Measurements from ENCODE around the gene BBS1. TPM values are rescaled to one million over a fixed set of nuclear protein-coding genes. Genes with fewer than 3 reads are reported as not detected.
"Not testable (repeated sequence)": the region's sequence is repeated elsewhere in the genome, so short reads cannot be mapped to it uniquely, and the experiment has no call there.

Gene BBS1
- total RNA-seq: 10 to 100 TPM in 1 of 2 donors, 1 to 10 TPM in 1; 9.1 to 17.5 TPM

DNA sequence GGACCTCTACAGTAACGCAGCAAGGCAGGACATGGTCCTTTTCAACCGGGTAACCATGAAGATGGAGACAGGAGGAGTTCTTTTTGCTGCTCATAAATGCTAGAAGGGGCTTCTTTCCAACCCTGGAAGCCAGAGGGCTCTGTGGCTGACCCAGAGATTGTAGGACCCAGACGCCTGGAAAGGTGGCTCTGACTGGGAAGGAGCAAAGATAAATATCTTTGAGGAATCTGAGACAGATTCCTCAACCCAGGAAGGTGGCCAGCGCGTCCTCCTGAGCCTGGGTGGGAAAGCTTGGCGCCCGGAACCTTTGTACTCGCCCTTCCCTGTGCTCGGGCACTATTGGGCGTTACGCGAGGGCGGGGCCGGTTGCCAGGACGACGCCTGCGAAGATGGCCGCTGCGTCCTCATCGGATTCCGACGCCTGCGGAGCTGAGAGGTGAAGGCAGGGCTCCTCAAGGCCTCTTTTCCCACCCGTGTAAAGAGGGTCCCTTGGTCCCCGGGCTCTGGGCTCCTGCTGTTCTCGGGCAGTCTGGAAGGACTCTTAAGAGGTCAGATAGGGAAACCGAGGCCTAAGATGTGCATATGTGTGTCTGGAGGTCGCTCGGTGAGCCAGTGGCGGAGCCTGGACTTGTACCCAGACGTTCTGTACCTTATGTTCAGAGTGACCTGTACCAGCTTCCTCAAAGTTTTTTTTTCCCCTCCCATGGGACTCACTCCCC lies at the start of gene BBS1:
TSS of gene BBS1 (plus strand) at position 365 of the 719 bp plus-strand sequence. CDS start at position 390, 25 bp downstream.
- peaks cover 0 to 5% of the 10 kb centered on the region in 2 donors for H3K36me3 Mint-ChIP-seq

DNA sequence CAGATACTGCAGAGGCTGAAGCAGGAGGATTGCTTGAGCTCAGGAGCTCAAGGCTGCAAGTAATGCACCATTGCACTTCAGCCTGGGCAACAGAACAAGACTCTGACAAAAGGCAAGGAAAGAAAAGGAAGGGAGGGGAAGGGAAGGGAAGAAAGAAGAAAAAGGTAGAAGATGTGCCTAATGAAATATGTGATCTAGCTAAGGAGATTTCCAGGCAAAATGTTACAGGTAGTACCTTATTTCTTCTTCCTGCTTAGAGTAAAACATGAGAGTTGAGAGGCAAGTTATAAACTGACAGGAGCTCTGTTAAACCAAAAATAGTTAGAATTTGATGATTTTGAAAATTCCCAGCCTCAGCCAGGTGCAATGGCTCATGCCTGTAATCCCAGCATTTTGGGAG lies 48.4 kb upstream of the BBS1 start:
- DNase-seq (ENCODE audit: low spot score in 2 of 2) (no peak), ATAC-seq (no peak)
- Mint-ChIP-seq H3K9me3 (peaks cover 0 to 13% of the 10 kb centered on the region in 2 donors), H3K36me3 (peaks cover 0 to 4% of the 10 kb centered on the region in 2 donors), H3K27ac (peak overlapping the region in 1 of 2 donors; percentile 8)

More for the DNA sequence above, at the start of gene BBS1:
- Mint-ChIP-seq H3K9me3 (no peaks in the 10 kb centered on the region), H3K27ac (peak within 1 kb of the TSS; percentile 71 to 85)
- ATAC-seq (peak; percentile 97 to 99), DNase-seq (ENCODE audit: low spot score in 2 of 2) (peak; percentile 78 to 88)

DNA sequence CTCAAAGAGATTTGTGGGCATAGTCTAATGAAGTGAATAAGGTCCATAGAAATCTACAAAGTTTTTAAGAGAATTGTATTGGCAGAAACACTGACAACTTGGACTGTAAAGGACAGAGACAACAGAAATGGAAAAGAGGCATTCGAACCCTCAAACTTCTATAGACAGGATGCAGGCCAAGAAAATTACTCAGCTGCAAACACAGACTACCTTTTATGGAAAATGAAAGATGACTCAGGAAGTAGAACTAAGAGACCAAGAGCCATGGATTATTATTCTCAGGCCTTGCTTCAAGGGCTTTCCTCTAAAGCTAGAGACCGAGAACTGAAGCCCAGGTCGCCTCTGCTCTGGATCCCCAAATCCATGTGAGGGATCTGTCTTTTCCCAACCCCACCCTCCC lies 47.5 kb upstream of the BBS1 start:
- H3K9me3 Mint-ChIP-seq: peaks cover 0 to 13% of the 10 kb centered on the region in 2 donors
- H3K27ac Mint-ChIP-seq: peak overlapping the region; percentile 8 to 69
- ATAC-seq (no peak), DNase-seq (ENCODE audit: low spot score in 2 of 2) (no peak)
- H3K36me3 Mint-ChIP-seq: peaks cover 0 to 4% of the 10 kb centered on the region in 2 donors

DNA sequence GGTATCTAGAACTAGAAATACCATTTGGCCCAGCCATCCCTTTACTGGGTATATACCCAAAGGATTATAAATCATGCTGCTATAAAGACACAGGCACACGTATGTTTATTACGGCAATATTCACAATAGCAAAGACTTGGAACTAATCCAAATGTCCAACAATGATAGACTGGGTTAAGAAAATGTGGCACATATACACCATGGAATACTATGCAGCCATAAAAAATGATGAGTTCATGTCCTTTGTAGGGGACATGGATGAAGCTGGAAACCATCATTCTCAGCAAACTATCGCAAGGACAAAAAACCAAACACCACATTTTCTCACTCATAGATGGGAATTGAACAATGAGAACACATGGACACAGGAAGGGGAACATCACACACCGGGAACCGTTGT lies 46.3 kb upstream of the BBS1 start:
- not testable (repeated sequence) for DNase-seq (ENCODE audit: low spot score in 2 of 2); H3K27ac Mint-ChIP-seq; ATAC-seq; H3K36me3 Mint-ChIP-seq
- peaks cover 0 to 13% of the 10 kb centered on the region in 2 donors for H3K9me3 Mint-ChIP-seq

DNA sequence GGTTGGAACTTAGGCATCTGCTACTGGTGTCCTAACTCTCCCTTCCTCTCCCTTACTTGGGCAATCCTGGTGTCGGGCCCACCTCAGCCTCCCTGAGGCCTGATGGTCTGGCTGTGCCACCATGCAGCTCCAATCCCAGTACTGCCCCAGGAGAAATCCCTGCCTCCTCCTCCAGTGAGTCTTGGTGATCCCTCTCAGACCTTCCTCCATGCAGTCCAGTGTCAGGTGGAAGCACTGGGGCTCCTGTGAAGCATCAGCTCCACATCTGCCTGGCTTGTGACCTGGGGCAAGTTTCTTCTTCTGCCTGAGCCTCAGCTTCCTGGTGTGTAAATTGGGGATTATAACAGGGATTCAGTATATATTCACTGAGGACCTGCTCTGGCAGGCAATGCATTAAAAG lies 45.5 kb upstream of the BBS1 start:
- no peak for DNase-seq (ENCODE audit: low spot score in 2 of 2)
- ATAC-seq: no peak
- Mint-ChIP-seq H3K9me3 (peaks cover 0 to 13% of the 10 kb centered on the region in 2 donors), H3K36me3 (peaks cover 0 to 4% of the 10 kb centered on the region in 2 donors), H3K27ac (no peak overlapping the region)

DNA sequence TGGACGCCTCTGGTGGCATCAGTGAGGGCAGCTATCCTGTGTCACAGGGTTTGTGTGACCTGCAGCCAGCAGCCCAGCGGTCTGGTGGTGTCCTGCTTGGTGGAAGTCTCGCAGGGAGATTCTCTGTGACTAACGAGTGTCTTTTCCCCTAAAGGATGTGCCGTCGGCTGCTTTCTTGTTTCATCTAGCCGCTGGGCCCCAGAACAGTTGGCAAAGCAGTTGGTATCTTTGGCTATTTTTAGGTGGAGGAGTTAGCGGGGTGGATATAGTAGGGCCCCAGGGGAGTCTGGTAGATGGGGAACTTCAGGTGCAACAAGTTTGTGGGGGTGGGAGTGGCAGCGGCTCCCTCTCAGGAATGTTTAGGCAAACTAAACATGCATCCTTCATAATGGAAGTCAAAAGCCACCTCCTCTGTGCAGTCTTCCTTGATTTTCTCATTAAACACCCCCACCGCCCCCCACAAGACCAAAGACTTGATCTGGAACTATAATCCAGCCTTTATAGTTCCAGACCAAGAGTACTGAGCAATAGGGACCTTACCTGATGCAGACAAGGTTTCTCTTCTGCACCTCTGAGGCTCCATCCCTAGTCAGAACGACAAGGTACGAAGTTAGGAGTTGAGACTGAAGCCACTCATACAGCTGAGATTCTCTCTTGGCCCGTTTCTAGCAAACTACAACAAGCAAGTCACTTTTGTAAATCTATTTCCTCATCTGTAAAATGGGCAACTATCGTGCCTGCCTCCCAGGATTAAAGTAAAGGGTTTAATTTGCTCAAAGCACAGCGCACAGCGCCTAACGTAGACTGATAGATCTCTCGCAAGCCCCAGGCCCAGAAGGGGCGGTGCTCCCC lies 44.8 kb upstream of the BBS1 start:
- H3K9me3 Mint-ChIP-seq: peaks cover 0 to 13% of the 10 kb centered on the region in 2 donors
- H3K27ac Mint-ChIP-seq: peak overlapping the region; percentile 65 to 76
- ATAC-seq (no peak), DNase-seq (ENCODE audit: low spot score in 2 of 2) (no peak)
- peaks cover 0 to 4% of the 10 kb centered on the region in 2 donors for H3K36me3 Mint-ChIP-seq

DNA sequence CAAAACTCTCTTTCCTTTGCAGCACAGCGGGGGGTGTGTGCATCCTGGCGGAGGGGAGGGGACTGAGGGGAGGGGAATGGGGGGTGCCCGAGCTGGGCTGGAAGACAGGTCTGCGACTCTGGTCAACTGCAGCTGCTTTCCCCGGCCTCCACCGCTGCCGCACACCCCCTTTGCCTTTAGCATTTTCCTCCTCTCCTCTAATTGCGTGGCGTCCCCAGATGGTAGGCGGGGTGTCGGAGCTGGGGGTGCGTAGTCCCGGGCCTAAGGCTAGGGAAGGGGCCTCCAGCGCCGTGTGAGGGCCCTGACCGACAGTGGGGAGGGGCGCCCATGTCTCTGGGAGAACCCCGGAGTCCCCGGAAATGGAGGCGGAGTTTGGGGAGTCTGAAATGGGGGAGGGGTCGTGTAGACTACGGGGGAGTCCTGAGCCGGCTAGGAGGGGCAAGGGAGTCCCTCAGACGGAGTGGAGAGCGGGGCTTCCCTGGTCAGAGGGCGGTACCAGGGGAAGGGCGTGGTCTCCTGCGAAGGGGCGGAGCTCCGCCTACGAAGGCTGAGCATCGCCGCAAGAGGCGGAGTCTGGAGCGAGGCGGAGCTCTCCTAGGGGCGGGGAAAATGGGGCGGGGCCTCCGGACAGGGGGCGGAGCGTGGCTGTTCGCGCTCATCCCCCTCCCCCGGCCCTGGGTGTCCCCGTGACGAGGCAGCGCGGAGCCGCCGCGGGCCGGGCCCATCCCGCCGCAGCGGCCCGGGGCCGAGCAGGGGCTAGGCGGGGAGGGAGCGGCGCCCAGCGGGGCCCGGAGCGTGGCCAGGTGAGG lies 44.0 kb upstream of the BBS1 start, which contains the start of gene PELI3:
TSS of gene PELI3 (plus strand) at position 681 of the 809 bp plus-strand sequence. CDS start 1,224 bp downstream, outside the sequence.
- H3K36me3 Mint-ChIP-seq: peaks cover 0 to 4% of the 10 kb centered on the region in 2 donors
- ATAC-seq: peak; percentile 86 to 93

DNA sequence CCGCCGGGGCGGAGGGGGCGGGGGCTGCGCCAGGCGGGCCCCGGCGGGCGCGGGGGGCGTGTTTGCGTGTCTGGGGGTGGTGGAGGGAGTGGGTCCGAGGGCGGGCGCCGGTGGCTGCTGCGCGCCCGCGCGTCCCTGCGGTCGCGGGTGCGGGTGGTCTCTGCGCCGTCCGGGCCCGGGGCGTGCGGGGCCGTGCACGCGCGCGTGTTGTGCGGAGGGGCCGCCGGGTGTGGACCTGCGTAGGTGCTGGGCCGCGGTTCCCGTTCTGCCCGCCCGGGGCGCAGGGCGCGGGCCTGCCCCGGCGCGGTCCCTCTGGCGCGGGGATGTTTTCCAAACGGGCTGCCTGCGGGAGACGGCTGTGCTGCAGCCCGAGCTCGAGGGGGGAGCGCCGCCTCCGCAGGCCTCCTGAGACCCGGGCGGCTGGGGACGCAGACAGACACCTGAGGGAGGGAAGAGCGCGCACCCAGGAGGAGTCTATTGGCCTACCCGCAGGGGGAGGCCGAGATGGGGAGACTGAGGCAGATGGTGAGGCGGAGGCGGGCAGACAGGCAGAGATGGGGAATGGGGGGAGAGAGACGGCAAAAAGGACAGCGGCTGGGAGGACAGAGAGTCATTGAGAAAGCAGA lies 43.3 kb upstream of the BBS1 start:
- peaks cover 0 to 2% of the 10 kb centered on the region in 2 donors for H3K36me3 Mint-ChIP-seq
- peak; percentile 47 to 58 for ATAC-seq
- H3K27ac Mint-ChIP-seq: peak overlapping the region; percentile 82 to 93
- H3K9me3 Mint-ChIP-seq: peaks cover 0 to 13% of the 10 kb centered on the region in 2 donors
- DNase-seq (ENCODE audit: low spot score in 2 of 2): peak in 1 of 2 donors; percentile 57

More for the DNA sequence above, 44.0 kb upstream of the BBS1 start, which contains the start of gene PELI3:
- H3K27ac Mint-ChIP-seq: peak within 1 kb of the TSS; percentile 82 to 93
- DNase-seq (ENCODE audit: low spot score in 2 of 2): peak; percentile 91 to 95
- H3K9me3 Mint-ChIP-seq: peaks cover 0 to 13% of the 10 kb centered on the region in 2 donors

DNA sequence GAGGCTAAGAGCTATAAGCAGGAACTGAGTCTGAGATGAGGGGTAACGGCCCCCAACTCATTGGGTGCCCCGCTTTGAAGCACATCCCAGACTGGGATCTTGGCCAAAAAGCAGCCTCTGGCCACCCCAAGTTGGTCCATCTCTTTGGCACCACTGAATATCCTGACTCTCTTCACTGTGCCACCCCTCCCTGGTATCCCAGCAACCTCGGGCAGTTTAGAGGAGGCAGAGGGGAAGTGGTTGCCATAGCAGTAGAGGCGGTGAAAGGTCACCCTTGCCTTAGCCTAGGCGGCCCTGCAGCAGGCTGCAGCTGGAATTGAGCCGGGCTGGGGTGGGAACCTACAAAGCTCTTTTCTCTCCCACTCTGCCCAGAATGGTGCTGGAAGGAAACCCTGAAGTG lies 42.7 kb upstream of the BBS1 start:
- peak overlapping the region; percentile 82 to 93 for H3K27ac Mint-ChIP-seq
- H3K36me3 Mint-ChIP-seq: no peaks in the 10 kb centered on the region
- DNase-seq (ENCODE audit: low spot score in 2 of 2) (no peak), ATAC-seq (peak in 1 of 2 donors; percentile 41)
- H3K9me3 Mint-ChIP-seq: peaks cover 0 to 7% of the 10 kb centered on the region in 2 donors

DNA sequence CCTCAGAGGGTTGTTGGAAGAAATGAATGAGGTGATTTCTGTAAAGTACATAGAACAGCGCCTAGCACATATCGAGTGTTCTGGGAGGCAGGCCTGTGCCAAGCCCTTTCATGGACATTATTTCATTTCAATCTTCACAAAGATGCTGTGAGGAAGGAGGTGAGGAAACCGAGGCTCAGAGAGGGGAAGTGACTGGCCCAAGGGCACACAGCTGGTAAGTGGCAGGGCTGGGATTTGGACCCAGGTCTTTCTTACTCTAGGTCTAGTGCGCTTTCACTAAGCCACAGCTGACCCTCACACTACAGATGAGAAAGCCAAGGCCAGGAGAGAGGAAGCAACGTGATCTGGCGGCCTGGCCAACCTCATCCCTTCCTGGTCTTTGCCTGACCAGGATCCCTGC lies 41.7 kb upstream of the BBS1 start:
- ATAC-seq (no peak), DNase-seq (ENCODE audit: low spot score in 2 of 2) (no peak)
- no peaks in the 10 kb centered on the region for H3K36me3 Mint-ChIP-seq
- H3K27ac Mint-ChIP-seq: no peak overlapping the region
- no peaks in the 10 kb centered on the region for H3K9me3 Mint-ChIP-seq

DNA sequence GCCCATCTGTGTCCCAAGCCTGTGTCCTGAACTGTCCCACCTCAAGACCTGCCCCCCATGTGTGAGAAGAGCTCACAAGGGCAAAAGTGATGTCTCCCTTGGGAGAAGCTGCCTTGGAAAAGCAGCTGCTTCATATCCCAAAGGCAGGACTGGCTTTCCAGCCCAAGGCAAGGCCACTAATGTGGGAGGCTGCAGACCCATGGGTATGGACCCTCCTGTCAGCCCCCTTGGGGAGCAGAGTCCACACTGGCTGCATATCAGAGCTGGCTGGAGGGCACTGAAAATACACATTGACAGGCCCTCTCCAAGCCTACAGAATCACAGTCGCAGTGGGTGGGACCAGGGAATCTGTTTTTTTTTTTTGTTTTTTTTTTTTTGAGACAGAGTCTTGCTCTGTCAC lies 41.0 kb upstream of the BBS1 start:
- DNase-seq (ENCODE audit: low spot score in 2 of 2): no peak
- H3K27ac Mint-ChIP-seq: no peak overlapping the region
- no peak for ATAC-seq
- no peaks in the 10 kb centered on the region for H3K36me3 Mint-ChIP-seq
- H3K9me3 Mint-ChIP-seq: no peaks in the 10 kb centered on the region

DNA sequence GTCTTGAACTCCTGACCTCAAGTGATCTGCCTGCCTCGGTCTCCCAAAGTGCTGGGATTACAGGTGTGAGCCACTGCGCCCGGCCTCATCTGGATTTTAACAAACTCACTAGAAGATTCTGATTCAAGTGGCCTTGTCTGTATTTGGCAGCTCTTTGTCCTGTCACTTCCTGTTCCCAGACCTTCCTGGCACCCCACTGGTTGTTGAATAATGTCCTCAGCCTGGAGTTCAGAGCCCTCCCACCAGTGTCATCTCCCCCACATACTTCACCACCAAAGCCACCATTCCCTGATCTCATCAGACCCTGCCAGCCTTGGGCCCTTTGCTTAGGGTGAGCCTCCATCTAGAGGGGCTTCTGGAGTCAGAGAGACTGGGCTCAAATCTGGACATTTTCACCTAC lies 40.4 kb upstream of the BBS1 start:
- Mint-ChIP-seq H3K9me3 (no peaks in the 10 kb centered on the region), H3K36me3 (no peaks in the 10 kb centered on the region), H3K27ac (peak overlapping the region in 1 of 2 donors; percentile 13)
- ATAC-seq (no peak), DNase-seq (ENCODE audit: low spot score in 2 of 2) (no peak)

DNA sequence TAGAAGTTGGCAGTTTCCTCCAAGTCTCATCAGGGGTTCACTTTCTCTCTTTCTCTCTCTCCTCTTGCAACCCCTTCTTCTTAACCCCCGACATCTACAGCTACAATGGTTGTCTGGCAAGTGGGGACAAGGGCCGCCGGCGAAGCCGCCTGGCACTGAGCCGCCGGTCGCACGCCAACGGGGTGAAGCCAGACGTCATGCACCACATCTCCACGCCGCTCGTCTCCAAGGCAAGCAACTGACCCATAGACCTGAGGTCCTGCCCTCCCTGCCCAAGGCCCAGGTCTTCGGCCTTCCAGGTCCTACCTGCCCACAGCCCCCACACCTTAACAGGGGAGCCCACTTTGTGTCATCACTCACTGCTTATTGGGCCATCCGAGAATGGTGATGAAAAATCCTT lies 39.3 kb upstream of the BBS1 start:
- Mint-ChIP-seq H3K27ac (no peak overlapping the region), H3K36me3 (no peaks in the 10 kb centered on the region), H3K9me3 (no peaks in the 10 kb centered on the region)
- ATAC-seq (no peak), DNase-seq (ENCODE audit: low spot score in 2 of 2) (no peak)

DNA sequence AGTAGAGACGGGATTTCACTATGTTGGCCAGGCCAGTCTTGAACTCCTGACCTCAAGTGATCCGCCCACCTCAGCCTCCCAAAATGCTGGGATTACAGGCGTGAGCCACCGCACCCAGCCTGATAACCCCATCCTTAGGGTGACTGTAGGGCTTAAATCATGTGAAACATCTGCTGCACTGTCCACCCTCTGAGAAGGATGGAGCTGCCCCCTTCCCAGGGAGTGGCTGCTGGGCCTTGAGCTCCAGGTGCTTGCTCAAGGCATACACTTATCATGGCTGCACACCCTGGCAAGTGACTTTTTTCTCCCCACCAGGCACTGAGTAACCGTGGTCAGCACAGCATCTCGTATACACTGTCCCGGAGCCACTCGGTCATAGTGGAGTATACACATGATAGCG lies 38.4 kb upstream of the BBS1 start:
- DNase-seq (ENCODE audit: low spot score in 2 of 2): no peak
- no peak for ATAC-seq
- H3K9me3 Mint-ChIP-seq: no peaks in the 10 kb centered on the region
- no peak overlapping the region for H3K27ac Mint-ChIP-seq
- no peaks in the 10 kb centered on the region for H3K36me3 Mint-ChIP-seq

DNA sequence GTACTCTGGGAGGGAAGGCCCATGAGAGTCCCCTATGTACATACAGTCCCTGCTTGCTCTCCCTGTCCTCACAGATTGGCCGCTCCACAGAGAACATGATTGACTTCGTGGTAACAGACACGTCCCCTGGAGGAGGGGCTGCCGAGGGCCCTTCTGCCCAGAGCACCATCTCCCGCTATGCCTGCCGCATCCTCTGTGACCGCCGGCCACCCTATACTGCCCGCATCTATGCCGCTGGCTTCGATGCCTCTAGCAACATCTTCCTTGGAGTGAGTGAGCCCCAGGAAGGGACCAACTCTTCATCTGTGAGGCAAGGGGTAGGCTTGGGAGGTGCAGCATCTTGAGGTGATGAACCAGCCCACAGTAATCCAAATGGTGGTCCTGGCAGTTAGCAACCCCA lies 37.3 kb upstream of the BBS1 start:
- no peak for DNase-seq (ENCODE audit: low spot score in 2 of 2)
- no peaks in the 10 kb centered on the region for H3K36me3 Mint-ChIP-seq
- ATAC-seq: no peak
- no peaks in the 10 kb centered on the region for H3K9me3 Mint-ChIP-seq
- no peak overlapping the region for H3K27ac Mint-ChIP-seq

Data from activated naive CD4-positive, alpha-beta T cell treated with anti-CD3 and anti-CD28 coated beads, Interleukin-2, amount 50 U/mL, for 72 hours (primary cell).